GM12891 (cell line): ENCODE data around the gene TJAP1.
"Not testable (repeated sequence)": the region's sequence is repeated elsewhere in the genome, so short reads cannot be mapped to it uniquely, and the experiment has no call there.

Experiments used
- DNase-seq: peaks from one replicate; pipeline ENCODE4 v3.0.0; 2011; ENCODE audit warnings: low spot score; ENCODE audit not compliant: insufficient read length
- FAIRE-seq: peaks from 2 replicates; lab custom pipeline; 2011; peaks lifted over from hg19 to GRCh38; lab: Jason Lieb, UNC
- PAX5 ChIP-seq: IDR thresholded peaks from 2 replicates; pipeline ENCODE4 v1.6.1; 2011; ENCODE audit warnings: low read length, moderate library complexity, mild to moderate bottlenecking; ENCODE audit not compliant: insufficient read depth, severe bottlenecking
- POLR2A ChIP-seq: IDR thresholded peaks from 2 replicates; pipeline ENCODE4 v1.6.1; 2011; ENCODE audit warnings: low read depth, low read length, control low read depth
- POLR2AphosphoS5 ChIP-seq: IDR thresholded peaks from 2 replicates; pipeline ENCODE4 v1.6.1; 2011; ENCODE audit warnings: low read depth, low read length, control low read depth
- POU2F2 ChIP-seq: IDR thresholded peaks from 2 replicates; pipeline ENCODE4 v1.6.1; 2011; ENCODE audit warnings: low read depth, mild to moderate bottlenecking, control low read depth, low read length, moderate library complexity
- SPI1 ChIP-seq: IDR thresholded peaks from 2 replicates; pipeline ENCODE4 v1.6.1; 2011; ENCODE audit warnings: low read depth, low read length, control low read depth
- TAF1 ChIP-seq: IDR thresholded peaks from 2 replicates; pipeline ENCODE4 v1.6.1; 2011; ENCODE audit warnings: low read depth, low read length, control low read depth

The TJAP1 gene

DNA sequence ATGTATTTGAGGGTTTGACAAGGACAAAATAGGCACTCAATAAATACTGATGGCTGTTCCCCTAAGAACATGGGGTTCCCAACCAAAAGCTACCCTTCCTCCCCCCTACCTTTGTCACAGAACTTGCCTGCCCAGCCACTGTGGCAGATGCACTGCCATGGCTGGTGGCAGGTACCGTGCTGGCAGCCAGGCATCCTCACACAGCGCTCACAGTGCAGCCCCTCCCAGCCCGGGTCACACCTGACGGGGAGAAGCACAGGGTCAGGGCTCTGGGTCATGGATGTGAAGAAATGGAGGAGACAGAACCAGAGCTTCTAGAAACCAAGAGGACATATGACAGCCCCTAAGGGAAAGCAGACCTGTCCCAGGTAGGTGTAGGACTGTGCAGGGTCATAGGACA is 24.5 kb upstream of the TJAP1 start:
- TF ChIP-seq POLR2A: no peak
- no peak for TF ChIP-seq TAF1
- no peak for TF ChIP-seq POU2F2
- no peak for TF ChIP-seq POLR2AphosphoS5
- TF ChIP-seq PAX5: no peak
- no peak for TF ChIP-seq SPI1
- no peak for FAIRE-seq
- no peak for DNase-seq

DNA sequence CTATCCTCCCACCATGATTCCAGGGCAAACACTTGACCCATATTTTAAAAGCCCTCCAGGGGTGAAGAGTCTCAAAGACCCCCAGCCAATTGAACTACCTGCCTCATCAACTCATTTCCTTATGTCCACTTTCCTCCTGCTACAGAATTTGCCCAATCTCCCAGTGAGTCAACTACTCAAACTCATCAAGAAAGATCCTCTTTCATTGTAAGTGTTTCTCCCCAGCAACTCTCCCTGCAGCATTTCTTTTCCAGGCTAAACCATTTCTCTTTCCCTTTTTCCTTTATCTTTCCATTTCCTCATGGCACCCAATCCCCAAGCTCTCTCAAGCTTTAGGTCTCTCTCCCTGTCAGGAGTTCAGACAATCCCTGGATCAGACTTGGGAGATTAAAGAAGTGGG is 23.5 kb upstream of the TJAP1 start:
- FAIRE-seq: no peak
- no peak for DNase-seq
- TF ChIP-seq TAF1 (no peak), SPI1 (no peak), POLR2A (no peak), PAX5 (no peak), POU2F2 (no peak), POLR2AphosphoS5 (no peak)

GRCh38 chr6:43454290-43454695 is 23.1 kb upstream of the TJAP1 start:
- DNase-seq (no peak), FAIRE-seq (peak; percentile 95)
- no peak for TF ChIP-seq SPI1
- no peak for TF ChIP-seq TAF1
- no peak for TF ChIP-seq POLR2A
- no peak for TF ChIP-seq PAX5
- TF ChIP-seq POU2F2: no peak
- TF ChIP-seq POLR2AphosphoS5: no peak

- no peak for FAIRE-seq
Observed at GRCh38 chr6:43454696-43455530, 22.5 kb upstream of the TJAP1 start.

GRCh38 chr6:43455531-43456428 is 21.6 kb upstream of the TJAP1 start, which contains the start of gene DLK2:
DLK2 (minus strand) TSS chr6:43455548; CDS start chr6:43454825, 723 bp downstream.
- DNase-seq (peak; percentile 56), FAIRE-seq (peak; percentile 78)
- TF ChIP-seq POU2F2: no peak
- no peak for TF ChIP-seq POLR2AphosphoS5
- TF ChIP-seq PAX5: no peak
- TF ChIP-seq POLR2A: no peak
- no peak for TF ChIP-seq TAF1
- no peak for TF ChIP-seq SPI1

More at GRCh38 chr6:43454696-43455530, 22.5 kb upstream of the TJAP1 start:
- peak; percentile 75 for DNase-seq
- TF ChIP-seq POU2F2 (no peak), SPI1 (no peak), POLR2AphosphoS5 (no peak), TAF1 (no peak), PAX5 (no peak), POLR2A (no peak)

DNA sequence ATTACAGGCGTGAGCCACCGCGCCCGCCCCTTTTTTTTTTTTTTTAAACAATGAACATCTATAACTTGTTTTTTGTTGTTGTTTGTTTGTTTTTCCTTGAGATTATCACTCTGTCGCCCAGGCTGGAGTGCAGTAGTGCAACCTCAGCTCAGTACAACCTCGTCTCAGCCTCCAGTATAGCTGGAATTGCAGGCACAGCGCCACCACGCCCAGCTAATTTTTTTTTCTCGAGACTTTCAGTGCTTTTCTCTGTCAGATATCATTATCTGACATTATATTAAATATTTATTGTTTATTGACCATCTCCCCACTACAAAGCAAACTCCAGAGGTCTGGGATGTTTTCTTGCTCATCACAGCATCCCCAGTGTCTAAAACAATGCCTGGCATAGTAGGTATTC is 19.7 kb upstream of the TJAP1 start:
- FAIRE-seq: no peak
- TF ChIP-seq SPI1: no peak
- no peak for TF ChIP-seq PAX5
- TF ChIP-seq TAF1: no peak
- TF ChIP-seq POLR2AphosphoS5: no peak
- no peak for TF ChIP-seq POLR2A
- TF ChIP-seq POU2F2: no peak
- no peak for DNase-seq

- FAIRE-seq, DNase-seq: not testable (repeated sequence)
Observed at GRCh38 chr6:43458154-43458553, 19.2 kb upstream of the TJAP1 start.

GRCh38 chr6:43459535-43459934 is 17.8 kb upstream of the TJAP1 start:
- DNase-seq (no peak), FAIRE-seq (no peak)
- TF ChIP-seq POU2F2 (no peak), POLR2A (no peak), POLR2AphosphoS5 (no peak), TAF1 (no peak), SPI1 (no peak), PAX5 (no peak)

DNA sequence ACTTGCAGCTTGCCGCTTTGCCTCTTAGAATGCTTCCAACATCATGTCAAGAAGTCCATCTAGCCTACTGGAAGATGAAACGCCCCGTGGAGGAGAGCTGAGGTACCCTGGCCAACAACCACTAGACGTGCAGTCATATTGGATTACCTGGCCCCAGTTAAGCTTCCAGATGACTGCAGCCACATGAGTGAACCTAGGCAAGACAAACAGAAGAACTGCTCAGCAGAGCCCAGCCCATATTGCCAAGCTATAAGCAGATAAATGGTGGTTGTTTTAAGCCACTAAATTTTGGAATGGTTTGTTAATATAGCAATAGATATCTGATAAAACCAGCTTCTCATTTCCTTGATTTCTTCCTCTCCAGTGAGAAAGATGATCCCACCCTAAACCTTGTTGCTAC is 17.3 kb upstream of the TJAP1 start:
- FAIRE-seq (no peak), DNase-seq (no peak)
- TF ChIP-seq POU2F2 (no peak), POLR2AphosphoS5 (no peak)
